DMS79 (cell line): Measurements from ENCODE around the gene SFMBT1.

Experiments used
- DNase-seq: peaks from one replicate; lab custom pipeline; 2025; lab: John Stamatoyannopoulos, UW

SFMBT1 gene

DNA sequence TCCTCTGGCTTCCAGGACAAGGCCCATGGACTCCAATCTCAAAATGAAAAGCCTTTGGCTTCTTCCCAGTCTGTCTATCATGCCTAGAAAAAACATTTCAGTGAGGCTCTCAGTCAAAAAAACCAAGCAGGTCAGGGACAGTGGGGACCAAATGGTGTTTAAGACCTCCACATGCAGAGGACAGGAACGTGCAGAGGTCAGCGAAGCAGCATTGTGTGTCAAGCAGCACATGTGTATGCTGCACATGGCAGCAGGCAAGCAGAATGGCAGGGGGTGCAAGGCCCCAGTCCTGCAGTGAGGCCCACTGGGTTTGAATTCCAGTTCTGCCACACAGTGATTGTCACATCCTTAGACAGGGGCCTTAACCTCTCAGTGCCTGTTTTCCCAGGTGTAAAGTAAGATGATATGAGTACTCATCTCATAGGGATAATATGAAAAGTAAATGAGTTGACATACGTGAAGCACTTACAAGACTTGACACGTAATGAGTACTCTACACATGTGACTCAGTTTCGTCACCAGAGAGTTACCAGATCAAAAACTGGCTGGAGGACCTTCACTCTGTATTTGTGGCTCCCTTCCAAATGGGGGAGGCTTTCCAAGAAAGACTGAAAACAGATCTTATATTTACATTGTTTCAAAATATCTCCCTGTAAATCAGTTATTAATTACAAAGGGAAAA is 159.7 kb downstream of the SFMBT1 start:
- no peak for DNase-seq

DNA sequence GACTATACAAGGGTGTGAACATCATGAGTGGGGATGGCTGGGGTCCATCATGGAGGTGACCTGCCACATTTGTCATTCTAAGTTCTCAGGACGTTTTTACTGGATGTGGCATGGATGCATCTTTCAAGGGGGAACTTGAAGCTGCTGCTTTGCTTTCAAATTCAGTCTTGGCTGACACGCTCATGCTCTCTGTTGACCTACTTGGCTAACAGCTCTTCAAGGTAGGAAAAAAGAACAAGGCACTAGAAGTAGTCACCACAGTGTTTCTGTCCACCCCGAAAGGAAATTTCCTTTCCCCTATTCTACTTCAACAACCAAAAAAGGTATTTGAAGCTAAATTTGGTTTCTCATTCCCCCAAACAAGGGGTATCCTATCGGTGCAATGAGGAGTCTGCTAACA is 163.5 kb downstream of the SFMBT1 start:
- DNase-seq: peak; percentile 59

DNA sequence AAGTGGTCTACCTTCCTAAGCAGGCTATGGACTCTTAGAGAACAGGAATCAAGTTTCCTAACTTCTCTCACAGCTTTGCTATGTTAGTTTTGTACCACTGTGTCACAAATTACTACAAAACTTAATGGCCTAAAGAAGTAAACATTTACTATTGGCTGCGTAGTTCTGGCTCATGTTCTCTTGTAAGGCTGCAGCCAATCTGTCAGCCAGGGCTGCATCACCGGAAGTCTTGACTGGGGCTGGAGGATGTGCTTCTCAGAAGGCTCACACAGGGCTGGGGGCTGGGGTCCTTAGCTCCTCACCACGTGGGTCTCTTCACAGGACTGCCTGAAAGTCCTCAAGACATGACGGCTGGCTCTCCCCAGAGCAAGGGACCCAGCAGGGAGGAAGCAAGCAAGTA is 164.0 kb downstream of the SFMBT1 start:
- peak; percentile 67 for DNase-seq

DNA sequence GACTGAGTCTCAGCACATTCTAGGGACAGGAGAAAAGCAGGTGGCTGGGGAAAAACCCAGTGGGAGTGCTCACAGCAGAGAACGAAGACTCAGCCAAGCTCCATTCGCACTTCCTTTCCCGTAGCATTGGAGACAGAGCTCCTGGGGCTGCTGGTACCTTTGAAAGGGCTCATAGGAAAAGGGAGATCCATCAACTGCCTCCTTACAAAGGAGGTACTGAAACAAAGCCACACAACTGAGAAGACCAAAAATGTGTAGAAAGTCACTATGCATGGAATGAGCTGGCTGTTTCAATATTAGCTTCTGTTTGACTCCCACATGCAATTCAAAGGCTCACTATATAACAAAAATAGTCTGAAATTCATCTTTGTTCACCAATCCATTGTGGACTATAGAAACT is 165.4 kb downstream of the SFMBT1 start:
- no peak for DNase-seq

- DNase-seq: no peak
These were observed 165.8 kb downstream of the SFMBT1 start for GRCh38 chr3:52880047-52880446.

DNA sequence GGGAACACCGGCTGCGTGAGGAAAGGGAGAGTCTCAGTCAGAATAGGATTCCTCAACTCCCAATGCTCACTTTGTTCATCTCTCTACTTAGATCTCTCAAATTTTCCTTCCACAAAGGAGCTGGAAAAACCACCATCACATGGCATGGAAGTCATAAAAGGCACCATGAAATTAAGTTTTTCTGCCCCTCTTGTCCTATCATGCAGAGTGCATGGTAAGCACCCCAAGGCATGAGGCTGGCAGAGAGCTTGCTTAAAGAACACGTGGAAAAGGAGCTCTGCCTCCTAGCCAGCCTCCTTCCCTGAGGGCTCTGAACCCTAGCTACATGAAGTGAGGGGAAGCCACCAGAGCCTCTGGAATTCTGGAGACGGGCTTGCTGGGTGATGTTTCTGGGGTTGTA is 166.3 kb downstream of the SFMBT1 start:
- DNase-seq: no peak

DNA sequence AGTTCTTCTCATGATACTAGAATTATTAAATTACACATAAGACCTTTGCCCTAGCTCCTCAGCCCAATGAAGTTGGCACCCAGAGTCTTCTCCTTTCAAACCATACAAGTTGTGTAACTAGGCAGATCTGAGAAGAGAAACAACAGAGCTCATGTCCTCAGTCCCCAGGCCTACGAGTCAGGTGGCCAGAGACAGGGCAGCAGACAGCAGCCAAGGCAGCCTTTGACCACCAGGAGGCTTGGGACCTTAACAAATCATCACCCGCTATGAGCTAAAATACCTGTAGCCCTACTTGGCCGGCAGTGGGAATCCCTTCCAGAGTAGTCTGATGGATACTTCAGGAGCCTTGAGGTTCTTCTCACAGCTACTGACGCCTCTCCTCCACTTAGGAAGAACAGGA is 166.8 kb downstream of the SFMBT1 start:
- no peak for DNase-seq

DNA sequence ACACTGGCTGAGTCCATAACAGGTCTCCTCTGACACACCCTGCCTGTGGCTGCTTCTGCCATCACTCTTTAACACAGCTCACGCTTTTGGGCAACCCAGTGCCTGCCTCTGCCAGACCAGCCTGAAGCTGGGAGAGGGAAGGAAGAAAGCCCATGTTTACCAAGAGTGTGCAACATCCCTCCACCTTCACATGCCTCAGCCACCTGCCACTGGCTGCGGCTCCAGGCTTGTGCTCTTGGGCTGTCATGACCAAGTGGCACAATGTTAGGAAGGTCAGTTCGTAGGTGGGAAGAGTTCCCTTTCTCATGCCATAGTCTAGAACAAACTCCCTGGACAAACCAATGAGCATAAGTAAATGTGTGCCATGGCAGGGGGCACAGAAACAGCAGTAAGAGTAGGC is 168.8 kb downstream of the SFMBT1 start:
- no peak for DNase-seq

DNA sequence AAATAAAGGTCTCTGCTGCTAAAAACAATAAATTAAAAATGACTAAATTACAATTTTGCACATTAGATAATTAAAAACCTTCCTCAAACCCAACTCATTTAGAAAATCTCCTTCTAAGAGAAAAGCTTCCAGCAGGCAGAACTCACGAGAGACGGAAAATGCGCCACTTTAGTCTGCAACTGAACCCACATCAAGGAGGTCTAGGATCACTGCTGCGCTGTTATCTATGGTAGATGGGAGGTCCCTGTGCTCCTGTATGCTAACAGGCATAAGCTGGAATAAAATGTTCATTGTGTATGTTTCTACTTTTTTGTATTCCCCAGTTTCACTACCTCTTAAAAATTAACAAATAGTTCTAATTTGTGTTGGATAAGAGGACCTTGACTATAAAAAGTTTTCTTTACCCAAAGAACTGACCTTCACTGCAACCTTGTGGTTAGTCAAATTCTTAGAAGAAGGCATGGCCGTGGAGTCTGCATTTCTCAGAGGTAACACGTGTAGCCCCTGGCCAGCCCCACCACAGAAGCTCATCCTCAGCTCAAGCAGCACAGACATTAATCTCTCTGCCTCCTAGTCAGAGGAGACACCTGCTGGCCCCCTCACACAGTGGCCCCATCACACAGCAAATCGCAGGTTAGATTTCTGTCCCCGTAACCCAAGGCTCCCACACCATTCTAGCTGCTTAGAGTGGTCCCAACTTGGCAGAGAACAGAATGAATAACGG is 170.8 kb downstream of the SFMBT1 start:
- DNase-seq: no peak

DNA sequence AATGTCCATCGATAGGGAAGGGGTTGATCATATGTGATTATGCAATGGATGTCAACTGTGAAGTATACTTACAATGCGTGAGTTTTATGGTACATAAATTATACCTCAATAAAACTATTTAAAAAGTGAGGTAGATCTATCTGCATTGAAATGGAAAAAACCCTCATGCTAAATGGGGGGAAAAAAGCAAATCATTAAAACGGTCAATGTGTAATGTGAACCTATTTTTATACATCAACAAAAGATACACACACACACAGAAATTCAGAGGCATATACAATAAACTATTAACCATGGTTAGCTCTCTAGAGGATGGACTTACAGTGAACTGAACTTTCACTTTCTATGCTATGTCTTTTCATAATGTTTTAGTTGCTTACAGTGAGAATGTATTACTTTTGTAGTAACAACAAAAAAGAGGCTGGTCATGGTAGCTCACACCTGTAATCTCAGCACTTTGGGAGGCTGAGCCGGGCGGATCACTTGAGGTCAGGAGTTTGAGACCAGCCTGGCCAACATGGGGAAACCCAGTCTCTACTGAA is 171.6 kb downstream of the SFMBT1 start:
- DNase-seq: no peak

DNA sequence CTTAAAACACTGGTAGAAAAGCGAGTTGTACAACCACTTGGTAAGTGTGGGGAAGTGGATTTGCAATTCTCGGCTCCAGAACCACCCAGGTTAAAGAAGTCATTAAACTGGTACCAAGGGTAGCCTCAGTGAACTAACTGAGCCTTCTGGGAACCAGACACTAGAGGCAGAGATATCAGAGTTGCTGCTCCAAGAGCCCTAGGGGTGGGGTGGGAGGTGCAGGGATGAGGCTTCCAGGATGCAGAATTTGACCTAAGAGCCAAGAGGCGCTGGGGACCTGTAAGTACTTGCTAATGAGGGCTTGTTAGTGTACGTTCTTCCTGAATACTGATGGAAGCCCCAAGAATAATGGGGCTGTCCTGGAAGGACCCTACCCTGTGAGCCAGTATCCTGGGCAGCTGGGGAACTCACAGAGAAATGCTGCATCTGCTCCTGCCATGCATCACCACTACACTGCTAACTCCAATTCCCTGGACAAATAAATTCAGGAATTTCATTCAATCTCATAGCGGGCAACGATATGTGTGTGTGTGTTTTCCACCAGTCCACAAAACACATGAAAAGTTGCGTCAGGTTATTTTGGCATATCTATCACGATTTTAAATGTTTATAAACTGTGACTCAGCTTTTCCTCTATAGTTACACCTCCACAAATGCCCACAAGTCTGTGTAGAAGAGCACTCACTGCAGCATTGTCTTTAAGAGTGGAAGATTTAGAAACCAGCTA is 172.3 kb downstream of the SFMBT1 start:
- no peak for DNase-seq

GRCh38 chr3:52872245-52872644 is 173.6 kb downstream of the SFMBT1 start:
- no peak for DNase-seq

DNA sequence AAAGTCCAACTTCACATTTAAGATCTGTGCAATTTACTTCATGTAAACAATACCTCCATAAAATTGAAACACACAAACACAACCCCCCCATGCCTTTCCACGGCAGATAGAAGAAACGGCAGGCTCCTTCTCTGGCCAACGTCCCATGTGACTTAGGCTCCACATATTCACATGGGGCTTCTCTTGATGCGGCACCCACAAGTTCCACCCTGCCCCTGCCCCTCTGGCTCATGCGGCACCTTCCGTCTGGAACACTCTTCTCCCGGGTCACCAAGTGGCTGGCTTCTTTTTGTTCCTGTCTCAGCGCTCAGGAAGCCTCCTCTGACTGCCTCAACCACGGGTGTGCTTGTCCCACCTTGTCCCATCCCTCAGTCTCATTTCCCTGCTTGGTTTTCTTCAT is 174.1 kb downstream of the SFMBT1 start:
- no peak for DNase-seq

- no peak for DNase-seq
These were observed 175.4 kb downstream of the SFMBT1 start for GRCh38 chr3:52870471-52870870.

DNA sequence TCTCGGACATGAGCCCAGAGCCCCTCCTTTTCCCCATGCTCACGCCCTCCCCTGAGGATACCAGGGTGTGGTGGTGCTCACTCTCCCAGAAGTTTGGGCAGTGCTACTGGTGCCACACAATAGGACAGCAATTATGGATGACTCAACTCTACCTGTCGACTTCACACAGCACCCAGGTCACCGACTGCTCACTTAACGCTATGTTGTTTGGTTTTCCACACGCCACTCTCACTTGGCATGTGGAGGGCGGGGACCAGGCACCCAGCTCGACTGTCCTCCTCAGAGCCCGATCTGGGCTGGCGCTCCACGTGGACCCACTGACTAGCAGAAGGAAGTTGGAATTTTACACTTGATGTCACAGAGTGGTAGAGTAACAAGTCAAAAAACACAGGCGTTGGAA is 179.4 kb downstream of the SFMBT1 start:
- no peak for DNase-seq

- DNase-seq: no peak
These were observed 179.9 kb downstream of the SFMBT1 start for GRCh38 chr3:52865994-52866393.

DNA sequence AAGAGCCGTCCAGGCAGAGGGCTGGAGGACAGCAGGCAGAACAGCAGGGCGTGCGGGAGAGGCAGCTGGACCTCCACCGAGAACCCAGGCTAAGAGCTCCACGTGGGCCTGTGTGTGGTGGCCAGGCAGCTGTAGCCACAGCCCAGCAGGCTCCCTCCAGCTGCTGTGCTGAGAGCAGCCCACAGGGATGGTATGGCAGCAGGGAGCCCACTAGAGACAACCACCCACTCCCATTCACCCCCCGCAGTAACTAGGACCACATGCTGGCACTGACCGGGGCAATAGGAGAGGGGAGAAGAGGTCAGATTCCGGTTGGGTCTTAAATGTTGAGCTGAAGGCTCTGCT is 185.5 kb downstream of the SFMBT1 start:
- DNase-seq: no peak

DNA sequence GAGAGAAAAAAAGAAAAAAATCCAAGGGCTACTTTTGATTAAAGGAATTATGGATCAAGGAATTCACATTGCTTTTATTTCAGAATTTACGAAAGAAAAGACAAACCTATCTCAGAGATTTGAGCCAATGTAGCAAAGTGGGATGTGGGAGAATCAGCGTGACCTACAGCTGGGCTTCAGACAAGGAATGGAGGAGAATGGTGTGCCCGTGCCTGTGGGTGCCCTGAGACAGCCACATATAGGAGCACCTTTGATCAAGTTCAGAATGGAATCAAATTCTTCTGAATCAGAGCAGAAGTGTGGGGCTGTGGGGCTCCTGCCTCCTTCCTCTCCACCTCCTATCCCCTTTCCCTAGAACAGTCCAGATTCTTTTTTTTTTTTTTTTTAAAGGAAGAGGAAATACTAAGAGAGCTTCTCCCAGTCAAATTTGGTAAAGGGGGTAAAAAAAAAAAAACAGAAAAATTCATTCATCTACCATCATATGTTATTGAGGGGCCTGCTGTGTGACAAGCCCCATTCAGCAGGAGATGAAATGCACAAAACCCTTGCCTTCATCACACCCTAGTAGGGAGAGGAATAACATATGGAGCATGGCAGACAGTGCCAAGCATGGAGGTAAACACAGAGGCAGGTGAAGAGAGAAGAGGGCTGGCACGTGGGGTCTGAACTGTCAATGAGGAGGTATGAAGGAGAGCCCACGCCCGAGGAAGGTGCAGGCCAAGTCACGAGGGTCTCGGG is 186.0 kb downstream of the SFMBT1 start:
- DNase-seq: no peak

- DNase-seq: no peak
These were observed 188.0 kb downstream of the SFMBT1 start for GRCh38 chr3:52857864-52858263.

DNA sequence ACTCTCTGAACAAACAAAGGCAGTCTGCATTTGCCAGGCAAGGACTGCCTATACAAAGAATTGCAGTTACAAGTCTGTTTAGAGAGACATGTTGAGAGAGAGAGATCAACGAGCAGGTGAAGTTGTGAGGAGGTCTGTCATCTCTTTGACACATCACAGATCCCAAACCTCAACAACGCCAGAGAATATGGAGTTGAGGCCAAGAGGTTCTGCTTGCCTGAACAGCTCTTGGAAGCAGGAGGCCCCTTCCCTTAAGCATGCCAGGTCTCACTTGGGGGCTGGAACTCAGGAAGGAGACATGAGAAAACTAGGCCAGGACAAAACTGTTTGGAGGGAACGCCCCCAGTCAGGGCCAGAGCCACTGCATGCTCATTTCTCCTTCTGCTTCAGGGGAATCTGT is 188.7 kb downstream of the SFMBT1 start:
- DNase-seq: no peak

GRCh38 chr3:52856666-52857065 is 189.2 kb downstream of the SFMBT1 start:
- no peak for DNase-seq

GRCh38 chr3:52854013-52854412 is 191.9 kb downstream of the SFMBT1 start:
- no peak for DNase-seq
